ENCODE measurements around the gene TSPAN14.

The TSPAN14 gene

DNA sequence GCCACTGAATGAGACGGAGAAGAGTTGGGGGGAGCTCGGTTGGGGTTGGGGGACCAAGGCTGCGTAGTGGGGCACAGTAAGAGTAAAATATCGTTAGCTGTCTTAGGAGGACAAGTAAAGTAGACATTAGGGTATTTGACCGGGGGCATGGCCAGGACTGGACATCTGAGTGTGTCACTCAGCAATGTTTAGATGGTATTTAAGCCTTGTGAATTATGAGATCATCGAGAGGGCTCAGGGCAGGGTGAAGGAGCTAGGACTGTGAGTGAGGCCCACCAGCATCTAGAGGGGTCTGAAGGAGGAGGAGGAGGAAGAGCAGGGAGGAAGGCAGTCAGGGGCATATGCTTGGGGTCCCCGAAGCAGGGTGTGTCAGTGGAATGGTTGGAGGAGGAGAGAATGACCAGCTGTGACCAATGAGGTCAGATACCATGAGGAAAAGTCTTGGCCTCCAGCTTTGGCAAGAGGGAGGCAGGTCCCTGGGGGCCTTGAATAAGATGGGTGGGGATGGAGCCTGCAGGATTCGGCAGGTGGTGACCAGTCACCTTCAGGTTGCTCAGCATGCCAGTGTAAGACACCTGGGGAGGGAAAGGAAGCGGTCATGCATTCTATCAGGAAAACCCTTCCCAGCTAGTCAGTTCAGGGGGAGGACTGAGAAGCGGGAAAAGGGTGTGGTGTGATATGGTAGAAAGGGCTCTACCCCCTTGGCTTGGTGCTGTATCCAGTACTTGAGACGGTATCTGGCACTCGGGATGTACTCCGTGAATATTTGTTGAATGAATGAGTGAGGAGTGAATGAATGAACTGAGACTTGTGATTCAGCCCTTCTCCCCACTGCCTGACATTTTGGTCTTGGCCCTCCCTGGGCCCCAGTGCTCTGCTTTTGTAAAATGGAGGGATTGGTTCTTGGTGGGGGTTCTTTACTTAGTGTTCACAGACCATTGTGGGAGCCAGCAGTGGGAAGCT, 48.8 kb downstream of the TSPAN14 start:
- DNase-seq = peak; percentile 92 to 93
- Histone ChIP-seq H3K4ac (ENCODE audit: low read depth, low read length) (peak overlapping the region; percentile 35), H3K27me3 (ENCODE audit: insufficient read depth, low read length) (no peaks in the 10 kb centered on the region), H3K4me2 (ENCODE audit: low read length) (no peak overlapping the region), H3K9me3 (ENCODE audit: insufficient read depth, low read depth, low read length) (no peaks in the 10 kb centered on the region), H3K79me2 (ENCODE audit: control insufficient read depth, insufficient read depth, low read length, poor library complexity) (peaks cover 33% of the 10 kb centered on the region), H3K79me1 (ENCODE audit: low read length) (peaks cover 62% of the 10 kb centered on the region), H3K18ac (ENCODE audit: low read length) (peak overlapping the region; percentile 45), H3K36me3 (ENCODE audit: control insufficient read depth in 1 of 2, insufficient read depth in 2 of 2, low read length in 2 of 2) (peaks cover 4 to 10% of the 10 kb centered on the region in 2 experiments), H4K12ac (ENCODE audit: low read depth, low read length) (no peak overlapping the region), H3K9ac (ENCODE audit: low read length) (no peak overlapping the region), H3K14ac (ENCODE audit: low read length) (peak overlapping the region; percentile 45), H4K8ac (ENCODE audit: low read depth, low read length) (peak overlapping the region; percentile 26), H3K23ac (ENCODE audit: low read length) (no peak overlapping the region), H3K27ac (ENCODE audit: low read depth, low read length) (peak overlapping the region; percentile 99), H2AK5ac (ENCODE audit: low read length) (peak overlapping the region; percentile 66), H4K91ac (ENCODE audit: low read depth, low read length) (peak overlapping the region; percentile 36), H3K4me1 (ENCODE audit: control insufficient read depth in 1 of 2, insufficient read depth in 2 of 2, low read length in 2 of 2) (peaks cover 80 to 84% of the 10 kb centered on the region in 2 experiments), H2AFZ (ENCODE audit: insufficient read depth, low read length, poor library complexity) (no peak overlapping the region), H2BK120ac (ENCODE audit: insufficient read depth, low read length, poor library complexity) (no peak overlapping the region), H3K4me3 (ENCODE audit: low read depth, low read length) (no peak overlapping the region), H2BK5ac (ENCODE audit: low read depth, low read length, poor library complexity) (peak overlapping the region; percentile 1), H2BK12ac (ENCODE audit: low read length) (peak overlapping the region; percentile 73)
- WGBS (ENCODE audit: extremely low coverage, insufficient coverage, insufficient read length) = no CpG with 5 or more reads among the region's 13 CpGs

DNA sequence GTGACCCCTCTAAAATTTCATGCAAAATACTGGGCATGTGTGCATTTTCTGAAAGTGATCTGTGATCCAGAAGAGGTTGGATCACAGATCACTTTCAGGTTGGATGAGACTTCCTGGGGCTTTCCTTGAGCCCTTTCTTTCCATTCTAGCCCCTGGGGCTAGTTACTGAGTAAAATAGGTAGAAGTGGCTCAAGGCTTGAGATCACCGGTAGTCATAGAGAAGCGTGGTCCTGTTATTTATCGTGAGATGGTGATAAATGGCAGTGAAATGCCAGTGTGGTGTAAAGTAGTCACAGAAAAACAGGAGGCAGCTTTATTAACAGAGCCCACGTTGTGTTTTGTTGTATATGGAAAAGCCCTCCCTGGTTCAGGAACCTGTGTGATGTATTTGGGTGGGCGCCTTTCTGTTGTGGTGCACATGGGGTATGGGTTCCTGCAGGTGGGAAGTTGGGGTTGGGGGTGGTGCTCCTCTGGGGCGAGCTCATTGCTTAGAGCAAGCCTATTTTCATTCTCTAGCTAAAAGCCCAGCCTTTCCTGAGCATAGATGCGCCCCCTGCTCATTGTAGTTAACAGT, 49.6 kb downstream of the TSPAN14 start:
- peak overlapping the region; percentile 99 for H3K27ac ChIP-seq (ENCODE audit: low read depth, low read length)
- H2AK5ac ChIP-seq (ENCODE audit: low read length) = no peak overlapping the region
- no CpG with 5 or more reads among the region's 7 CpGs for WGBS (ENCODE audit: extremely low coverage, insufficient coverage, insufficient read length)

DNA sequence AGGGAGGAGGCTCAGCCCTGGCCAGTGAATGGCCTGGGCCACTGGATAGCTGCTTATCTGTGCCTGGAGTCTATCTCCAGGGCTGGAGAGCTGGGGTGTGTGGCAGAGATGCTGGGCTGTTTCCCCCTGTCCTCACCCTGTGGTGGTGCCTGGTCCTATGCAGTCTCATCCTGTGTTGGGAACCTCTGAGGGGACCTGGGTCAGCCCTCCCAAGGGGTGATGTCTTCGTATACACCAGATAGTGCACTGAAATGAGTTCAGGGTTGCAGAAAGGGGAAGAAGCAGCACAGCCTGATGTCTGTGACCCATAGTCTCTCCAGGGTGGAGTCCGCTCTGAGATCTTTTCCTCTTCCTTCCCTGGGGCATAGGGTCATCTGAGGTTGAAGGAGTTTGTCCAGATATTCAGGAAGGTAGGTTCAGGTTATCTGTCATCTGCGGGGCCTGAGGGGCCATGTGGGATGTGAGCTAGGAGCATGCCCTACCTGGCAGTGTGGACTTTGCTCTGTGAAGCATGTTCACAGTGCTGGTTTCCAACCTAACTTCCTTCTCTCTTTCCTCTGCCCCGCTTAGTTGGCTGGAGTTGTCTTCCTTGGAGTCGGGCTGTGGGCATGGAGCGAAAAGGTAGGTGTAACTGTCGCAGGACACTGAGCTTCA, 50.2 kb downstream of the TSPAN14 start:
- H3K4me1 ChIP-seq (ENCODE audit: control insufficient read depth in 1 of 2, insufficient read depth in 2 of 2, low read length in 2 of 2) = peaks cover 78 to 80% of the 10 kb centered on the region in 2 experiments
- H2AFZ ChIP-seq (ENCODE audit: insufficient read depth, low read length, poor library complexity) = no peak overlapping the region
- H3K4ac ChIP-seq (ENCODE audit: low read depth, low read length) = no peak overlapping the region
- H4K8ac ChIP-seq (ENCODE audit: low read depth, low read length) = peak overlapping the region; percentile 87
- no peak overlapping the region for H3K9ac ChIP-seq (ENCODE audit: low read length)
- peak overlapping the region; percentile 52 for H3K18ac ChIP-seq (ENCODE audit: low read length)
- H3K36me3 ChIP-seq (ENCODE audit: control insufficient read depth in 1 of 2, insufficient read depth in 2 of 2, low read length in 2 of 2) = peaks cover 11 to 13% of the 10 kb centered on the region in 2 experiments
- peak overlapping the region; percentile 72 for H2BK12ac ChIP-seq (ENCODE audit: low read length)
- H3K4me3 ChIP-seq (ENCODE audit: low read depth, low read length) = no peak overlapping the region
- no peak overlapping the region for H4K12ac ChIP-seq (ENCODE audit: low read depth, low read length)
- peak overlapping the region; percentile 99 for H3K27ac ChIP-seq (ENCODE audit: low read depth, low read length)
- peak overlapping the region; percentile 98 for H2BK120ac ChIP-seq (ENCODE audit: insufficient read depth, low read length, poor library complexity)
- peak overlapping the region; percentile 93 for H4K91ac ChIP-seq (ENCODE audit: low read depth, low read length)
- peaks cover 64% of the 10 kb centered on the region for H3K79me1 ChIP-seq (ENCODE audit: low read length)
- H3K79me2 ChIP-seq (ENCODE audit: control insufficient read depth, insufficient read depth, low read length, poor library complexity) = peaks cover 38% of the 10 kb centered on the region
- no peak overlapping the region for H3K23ac ChIP-seq (ENCODE audit: low read length)
- H3K27me3 ChIP-seq (ENCODE audit: insufficient read depth, low read length) = no peaks in the 10 kb centered on the region
- H3K4me2 ChIP-seq (ENCODE audit: low read length) = no peak overlapping the region
- WGBS (ENCODE audit: extremely low coverage, insufficient coverage, insufficient read length) = no CpG with 5 or more reads among the region's 7 CpGs
- H2BK5ac ChIP-seq (ENCODE audit: low read depth, low read length, poor library complexity) = peak overlapping the region; percentile 99
- H2AK5ac ChIP-seq (ENCODE audit: low read length) = peak overlapping the region; percentile 97
- DNase-seq = peak; percentile 94 to 95
- peak overlapping the region; percentile 47 for H3K14ac ChIP-seq (ENCODE audit: low read length)
- H3K9me3 ChIP-seq (ENCODE audit: insufficient read depth, low read depth, low read length) = peaks cover 1% of the 10 kb centered on the region

More for the DNA sequence above, 49.6 kb downstream of the TSPAN14 start:
- Histone ChIP-seq H3K79me1 (ENCODE audit: low read length) (peaks cover 59% of the 10 kb centered on the region), H2BK5ac (ENCODE audit: low read depth, low read length, poor library complexity) (peak overlapping the region; percentile 13), H3K23ac (ENCODE audit: low read length) (no peak overlapping the region), H4K12ac (ENCODE audit: low read depth, low read length) (no peak overlapping the region), H2BK12ac (ENCODE audit: low read length) (no peak overlapping the region), H4K8ac (ENCODE audit: low read depth, low read length) (no peak overlapping the region), H2AFZ (ENCODE audit: insufficient read depth, low read length, poor library complexity) (no peak overlapping the region), H4K91ac (ENCODE audit: low read depth, low read length) (peak overlapping the region; percentile 31), H3K79me2 (ENCODE audit: control insufficient read depth, insufficient read depth, low read length, poor library complexity) (peaks cover 33% of the 10 kb centered on the region), H3K4me3 (ENCODE audit: low read depth, low read length) (no peak overlapping the region), H3K4me1 (ENCODE audit: control insufficient read depth in 1 of 2, insufficient read depth in 2 of 2, low read length in 2 of 2) (peaks cover 76 to 79% of the 10 kb centered on the region in 2 experiments), H3K36me3 (ENCODE audit: control insufficient read depth in 1 of 2, insufficient read depth in 2 of 2, low read length in 2 of 2) (peaks cover 5 to 10% of the 10 kb centered on the region in 2 experiments), H3K14ac (ENCODE audit: low read length) (no peak overlapping the region), H2BK120ac (ENCODE audit: insufficient read depth, low read length, poor library complexity) (peak overlapping the region; percentile 40), H3K9me3 (ENCODE audit: insufficient read depth, low read depth, low read length) (no peaks in the 10 kb centered on the region), H3K4me2 (ENCODE audit: low read length) (no peak overlapping the region), H3K18ac (ENCODE audit: low read length) (peak overlapping the region; percentile 52), H3K4ac (ENCODE audit: low read depth, low read length) (no peak overlapping the region), H3K27me3 (ENCODE audit: insufficient read depth, low read length) (no peaks in the 10 kb centered on the region), H3K9ac (ENCODE audit: low read length) (no peak overlapping the region)
- peak in 1 of 2 donors; percentile 69 for DNase-seq

DNA sequence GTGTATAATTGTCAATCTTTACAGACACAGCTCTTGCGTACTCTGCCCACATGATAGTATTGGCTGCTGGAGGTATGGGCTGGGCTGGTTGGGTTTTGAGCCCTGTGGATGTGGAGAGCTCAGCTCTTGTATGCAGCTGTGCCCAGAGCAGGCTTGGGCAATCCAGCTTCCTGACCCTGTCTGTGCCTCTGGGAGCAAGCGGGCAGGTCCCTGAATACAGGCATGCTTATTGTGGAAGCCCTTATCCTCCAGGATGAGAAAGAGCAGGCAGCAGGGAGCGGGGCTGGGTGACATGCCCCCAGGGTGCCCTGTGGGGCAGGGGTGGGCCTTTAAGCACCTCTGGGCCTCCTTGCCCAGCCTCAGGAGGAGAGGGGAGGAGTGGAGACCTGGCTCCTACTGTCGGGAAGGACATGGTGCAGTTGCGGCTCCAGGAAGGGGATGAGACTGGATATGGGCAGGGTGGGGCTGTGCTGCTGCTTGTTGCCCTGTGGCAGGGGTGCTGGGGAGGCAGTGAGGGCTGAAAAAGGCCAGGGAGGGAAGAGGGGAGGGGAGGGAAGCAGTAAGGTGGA, 50.9 kb downstream of the TSPAN14 start:
- Histone ChIP-seq H4K91ac (ENCODE audit: low read depth, low read length) (peak overlapping the region; percentile 93), H2BK12ac (ENCODE audit: low read length) (peak overlapping the region; percentile 72), H3K4ac (ENCODE audit: low read depth, low read length) (peak overlapping the region; percentile 31), H2BK120ac (ENCODE audit: insufficient read depth, low read length, poor library complexity) (peak overlapping the region; percentile 98), H3K36me3 (ENCODE audit: control insufficient read depth in 1 of 2, insufficient read depth in 2 of 2, low read length in 2 of 2) (peaks cover 13 to 15% of the 10 kb centered on the region in 2 experiments), H3K4me2 (ENCODE audit: low read length) (no peak overlapping the region), H3K18ac (ENCODE audit: low read length) (peak overlapping the region; percentile 32), H3K79me1 (ENCODE audit: low read length) (peaks cover 62% of the 10 kb centered on the region), H3K9me3 (ENCODE audit: insufficient read depth, low read depth, low read length) (peaks cover 1% of the 10 kb centered on the region), H3K23ac (ENCODE audit: low read length) (no peak overlapping the region), H3K27me3 (ENCODE audit: insufficient read depth, low read length) (no peaks in the 10 kb centered on the region), H3K4me3 (ENCODE audit: low read depth, low read length) (no peak overlapping the region), H3K27ac (ENCODE audit: low read depth, low read length) (peak overlapping the region; percentile 99), H2AK5ac (ENCODE audit: low read length) (peak overlapping the region; percentile 97), H2AFZ (ENCODE audit: insufficient read depth, low read length, poor library complexity) (peak overlapping the region; percentile 59), H3K14ac (ENCODE audit: low read length) (peak overlapping the region; percentile 47), H3K4me1 (ENCODE audit: control insufficient read depth in 1 of 2, insufficient read depth in 2 of 2, low read length in 2 of 2) (peaks cover 77 to 79% of the 10 kb centered on the region in 2 experiments), H3K79me2 (ENCODE audit: control insufficient read depth, insufficient read depth, low read length, poor library complexity) (peaks cover 33% of the 10 kb centered on the region), H2BK5ac (ENCODE audit: low read depth, low read length, poor library complexity) (peak overlapping the region; percentile 99), H4K8ac (ENCODE audit: low read depth, low read length) (peak overlapping the region; percentile 87), H4K12ac (ENCODE audit: low read depth, low read length) (peak overlapping the region; percentile 3), H3K9ac (ENCODE audit: low read length) (peak overlapping the region; percentile 0)
- peak; percentile 96 to 97 for DNase-seq
- WGBS (ENCODE audit: extremely low coverage, insufficient coverage, insufficient read length) = no CpG with 5 or more reads among the region's 5 CpGs
